Activated naive CD4-positive, alpha-beta T cell treated with anti-CD3 and anti-CD28 coated beads, Interleukin-2, amount 50 U/mL, for 16 hours (primary cell): ENCODE results near the gene NOL4L.

ENCODE experiments used
- DNase-seq: peaks from one replicate; pipeline ENCODE4 v3.0.0-alpha.2; 2020

NOL4L gene

DNA sequence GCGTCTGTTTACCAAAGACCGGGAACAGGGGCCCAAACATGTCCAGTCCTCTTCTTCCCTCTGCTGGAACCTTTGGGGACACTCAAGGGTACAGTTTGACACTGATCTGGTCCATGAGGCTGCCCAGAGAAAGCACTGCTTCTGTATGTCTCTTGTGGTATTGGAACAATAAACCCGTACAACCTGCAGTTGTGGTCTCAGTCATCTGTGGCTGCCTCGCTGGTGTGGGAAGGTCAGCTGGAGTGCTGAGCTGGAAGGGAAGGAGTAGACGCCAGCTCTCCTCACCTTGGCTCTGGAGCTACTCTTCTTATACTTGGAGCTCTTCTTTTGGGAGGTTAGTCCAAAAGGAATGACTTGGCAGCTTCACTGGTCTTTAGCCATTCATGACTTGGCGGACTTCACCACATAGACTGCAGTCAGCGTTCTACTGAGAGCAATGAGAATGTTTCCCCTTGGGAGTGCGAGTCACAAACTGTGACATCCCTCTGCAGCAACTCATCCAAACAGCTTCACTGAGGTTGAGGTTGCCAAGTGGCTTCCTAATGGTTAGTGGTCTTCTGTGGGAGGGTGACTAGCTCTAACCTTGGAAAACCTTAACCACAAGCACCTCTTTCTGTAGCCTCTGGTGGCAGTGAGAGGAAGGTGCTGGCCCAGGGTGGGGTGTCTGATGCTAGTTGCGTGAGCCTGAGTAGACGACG, 145.9 kb downstream of the NOL4L start:
- DNase-seq: no peak

- no peak for DNase-seq
Measured at GRCh38 chr20:32438331-32438858, 146.7 kb downstream of the NOL4L start.

DNA sequence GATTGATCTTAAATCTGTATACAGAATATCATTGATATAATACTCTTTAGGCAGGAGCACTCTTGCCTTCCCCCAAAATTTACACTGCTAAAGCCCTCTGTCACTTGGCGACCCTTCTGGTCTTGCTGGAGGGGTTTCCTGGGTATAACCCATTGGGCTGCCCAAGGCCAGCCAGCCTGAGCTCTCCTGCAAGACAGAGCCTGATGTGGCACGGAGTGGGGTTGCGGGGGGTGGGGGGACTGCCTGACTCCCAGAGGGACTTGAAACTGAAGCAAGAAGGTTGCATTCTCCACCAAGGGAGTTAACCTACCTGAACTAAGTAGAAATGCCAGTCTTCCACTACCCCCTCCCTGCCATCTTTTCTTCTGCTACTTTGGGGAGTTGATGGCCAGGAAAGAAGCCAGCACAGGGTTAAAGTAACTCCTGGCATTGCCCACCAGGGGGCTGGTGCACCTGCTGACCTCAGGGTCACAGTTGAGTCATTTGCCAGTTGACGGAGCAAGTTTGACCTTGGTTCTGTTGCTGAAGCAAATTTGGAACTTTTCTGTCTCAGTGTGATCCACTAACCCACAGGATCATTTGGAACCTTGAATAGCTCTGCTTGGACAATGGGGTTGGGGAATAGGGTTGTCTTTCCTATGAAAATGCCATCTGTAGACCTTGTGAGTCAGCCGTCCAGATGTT, 147.6 kb downstream of the NOL4L start:
- no peak for DNase-seq

GRCh38 chr20:32436968-32437367, 148.2 kb downstream of the NOL4L start:
- no peak for DNase-seq

GRCh38 chr20:32436142-32436861, 148.8 kb downstream of the NOL4L start:
- DNase-seq: no peak

DNA sequence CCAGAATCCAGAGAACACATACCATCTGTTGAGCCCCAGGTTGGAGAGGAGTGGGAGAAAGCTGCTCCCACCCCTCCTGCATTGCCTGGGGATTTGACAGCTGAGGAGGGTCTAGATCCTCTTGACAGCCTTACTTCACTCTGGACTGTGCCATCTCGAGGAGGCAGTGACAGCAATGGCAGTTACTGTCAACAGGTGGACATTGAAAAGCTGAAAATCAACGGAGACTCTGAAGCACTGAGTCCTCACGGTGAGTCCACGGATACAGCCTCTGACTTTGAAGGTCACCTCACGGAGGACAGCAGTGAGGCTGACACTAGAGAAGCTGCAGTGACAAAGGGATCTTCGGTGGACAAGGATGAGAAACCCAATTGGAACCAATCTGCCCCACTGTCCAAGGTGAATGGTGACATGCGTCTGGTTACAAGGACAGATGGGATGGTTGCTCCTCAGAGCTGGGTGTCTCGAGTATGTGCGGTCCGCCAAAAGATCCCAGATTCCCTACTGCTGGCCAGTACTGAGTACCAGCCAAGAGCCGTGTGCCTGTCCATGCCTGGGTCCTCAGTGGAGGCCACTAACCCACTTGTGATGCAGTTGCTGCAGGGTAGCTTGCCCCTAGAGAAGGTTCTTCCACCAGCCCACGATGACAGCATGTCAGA, 149.6 kb downstream of the NOL4L start:
- DNase-seq: no peak

DNA sequence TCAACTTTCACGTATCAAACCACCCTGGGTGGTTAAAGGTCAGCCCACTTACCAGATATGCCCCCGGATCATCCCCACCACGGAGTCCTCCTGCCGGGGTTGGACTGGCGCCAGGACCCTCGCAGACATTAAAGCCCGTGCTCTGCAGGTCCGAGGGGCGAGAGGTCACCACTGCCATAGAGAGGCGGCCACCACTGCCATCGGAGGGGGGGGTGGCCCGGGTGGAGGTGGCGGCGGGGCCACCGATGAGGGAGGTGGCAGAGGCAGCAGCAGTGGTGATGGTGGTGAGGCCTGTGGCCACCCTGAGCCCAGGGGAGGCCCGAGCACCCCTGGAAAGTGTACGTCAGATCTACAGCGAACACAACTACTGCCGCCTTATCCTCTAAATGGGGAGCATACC, 150.7 kb downstream of the NOL4L start:
- no peak for DNase-seq

DNA sequence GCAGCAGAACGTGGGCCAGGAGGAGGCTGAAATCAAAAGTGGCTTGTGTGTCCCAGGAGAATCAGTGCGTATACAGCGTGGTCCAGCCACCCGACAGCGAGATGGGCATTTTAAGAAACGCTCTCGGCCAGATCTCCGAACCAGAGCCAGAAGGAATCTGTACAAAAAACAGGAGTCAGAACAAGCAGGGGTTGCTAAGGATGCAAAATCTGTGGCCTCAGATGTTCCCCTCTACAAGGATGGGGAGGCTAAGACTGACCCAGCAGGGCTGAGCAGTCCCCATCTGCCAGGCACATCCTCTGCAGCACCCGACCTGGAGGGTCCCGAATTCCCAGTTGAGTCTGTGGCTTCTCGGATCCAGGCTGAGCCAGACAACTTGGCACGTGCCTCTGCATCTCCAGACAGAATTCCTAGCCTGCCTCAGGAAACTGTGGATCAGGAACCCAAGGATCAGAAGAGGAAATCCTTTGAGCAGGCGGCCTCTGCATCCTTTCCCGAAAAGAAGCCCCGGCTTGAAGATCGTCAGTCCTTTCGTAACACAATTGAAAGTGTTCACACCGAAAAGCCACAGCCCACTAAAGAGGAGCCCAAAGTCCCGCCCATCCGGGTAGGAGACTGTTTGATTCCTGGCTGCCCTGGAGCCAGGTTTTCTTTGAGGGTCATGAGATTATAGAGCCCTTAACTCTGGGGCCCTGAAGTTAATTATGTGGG, 151.7 kb downstream of the NOL4L start:
- no peak for DNase-seq

- DNase-seq: no peak
Measured at GRCh38 chr20:32432277-32432676, 152.9 kb downstream of the NOL4L start.

DNA sequence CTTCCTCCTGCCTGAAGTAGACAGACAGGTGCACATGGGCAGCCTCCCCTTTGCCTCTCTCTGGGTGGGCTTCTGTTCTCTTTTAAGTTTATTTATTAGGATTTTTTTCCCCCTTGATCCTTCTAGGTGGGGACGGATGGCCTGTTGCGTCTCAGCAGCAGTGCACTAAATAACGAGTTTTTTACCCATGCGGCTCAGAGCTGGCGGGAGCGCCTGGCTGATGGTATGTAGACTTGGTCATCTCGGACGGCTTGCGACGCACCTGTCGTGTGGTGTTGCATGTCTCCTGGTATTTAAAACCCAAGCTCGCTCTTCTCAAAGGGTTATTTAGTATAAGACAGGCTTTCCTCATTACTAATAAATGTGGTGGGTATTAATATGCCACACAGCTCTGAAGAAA, 153.7 kb downstream of the NOL4L start:
- DNase-seq: no peak

- no peak for DNase-seq
Measured at GRCh38 chr20:32429745-32430360, 155.3 kb downstream of the NOL4L start.

GRCh38 chr20:32429343-32429742, 155.8 kb downstream of the NOL4L start:
- DNase-seq: no peak

- no peak for DNase-seq
Measured at GRCh38 chr20:32427996-32428395, 157.1 kb downstream of the NOL4L start.

- DNase-seq: no peak
Measured at GRCh38 chr20:32421290-32421689, 163.8 kb downstream of the NOL4L start.

GRCh38 chr20:32418376-32418775, 166.8 kb downstream of the NOL4L start:
- no peak for DNase-seq

DNA sequence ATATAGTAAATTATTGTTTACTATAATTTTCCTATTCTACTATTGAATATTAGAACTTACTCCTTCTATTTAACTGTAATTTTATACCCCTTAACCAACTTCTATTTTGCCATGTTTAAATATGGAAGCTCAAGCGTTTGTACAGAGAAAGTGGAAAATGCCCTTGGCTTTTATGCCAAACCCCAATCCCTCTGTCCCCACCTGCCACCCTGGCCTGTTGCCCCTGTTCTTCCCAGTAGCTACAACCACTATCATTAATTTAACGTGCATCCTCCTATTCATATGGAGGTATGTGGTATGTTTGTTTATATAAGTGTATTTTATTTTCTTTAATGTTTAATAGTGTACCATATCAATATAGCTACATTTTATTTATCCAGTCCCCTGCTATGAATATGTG, 168.9 kb downstream of the NOL4L start:
- DNase-seq: no peak

GRCh38 chr20:32415494-32415893, 169.6 kb downstream of the NOL4L start:
- DNase-seq: no peak

GRCh38 chr20:32411955-32412706, 173.0 kb downstream of the NOL4L start:
- DNase-seq: no peak

DNA sequence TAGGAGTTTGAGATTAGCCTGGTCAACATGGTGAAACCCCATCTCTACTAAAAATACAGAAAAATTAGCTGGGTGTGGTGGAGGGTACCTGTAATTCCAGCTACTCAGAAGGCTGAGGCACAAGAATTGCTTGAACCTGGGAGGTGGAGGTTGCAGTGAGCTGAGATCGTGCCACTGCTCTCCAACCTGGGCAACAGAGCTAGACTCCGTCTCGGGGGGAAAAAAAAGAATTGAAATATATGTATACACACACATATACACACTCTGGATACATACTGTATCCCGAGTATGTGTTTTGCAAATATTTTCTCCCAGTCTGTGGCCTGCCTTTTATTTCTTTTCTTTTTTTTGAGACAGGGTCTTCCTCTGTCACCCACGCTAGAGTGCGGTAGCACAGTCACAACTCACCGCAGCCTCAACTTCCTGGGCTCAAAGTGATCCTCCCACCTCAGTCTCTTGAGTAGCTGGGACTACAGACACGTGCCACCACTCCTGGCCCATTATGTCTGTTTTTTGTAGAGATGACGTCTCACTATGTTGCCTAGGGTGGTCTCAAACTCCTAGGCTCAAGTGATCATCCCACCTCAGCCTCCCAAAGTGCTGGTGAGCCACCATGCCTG, 177.9 kb downstream of the NOL4L start:
- peak; percentile 58 for DNase-seq

DNA sequence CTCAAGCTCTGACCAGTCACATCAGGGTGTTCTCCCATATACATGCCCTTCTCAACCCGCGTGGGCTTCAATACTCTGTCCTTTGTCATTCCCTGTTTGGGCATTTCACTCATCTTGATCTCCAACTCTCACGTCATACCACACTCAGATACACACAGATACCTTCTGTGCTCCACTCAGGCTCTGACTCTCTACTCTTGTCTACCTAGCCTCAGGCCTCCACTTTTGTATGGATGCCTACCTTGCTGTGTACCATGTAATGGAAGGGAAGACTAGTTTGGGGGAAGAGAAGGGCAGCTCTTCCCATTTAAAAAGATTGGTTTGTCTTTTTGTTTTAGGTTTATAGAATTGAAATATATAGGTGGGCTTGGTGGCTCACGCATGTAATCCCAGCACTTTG, 178.4 kb downstream of the NOL4L start:
- DNase-seq: no peak

- DNase-seq: no peak
Measured at GRCh38 chr20:32404017-32404416, 181.1 kb downstream of the NOL4L start.
